Measurements from ENCODE around the gene GDF7. TPM values are rescaled to one million over a fixed set of nuclear protein-coding genes. Genes with fewer than 3 reads are reported as not detected.

The GDF7 gene
- total and polyA plus RNA-seq, 10 of the 15 experiments (the other 5 are each of a cell fraction or from before 2014, with no cell fraction given), result 0.02 to 0.11 (median 0.04) TPM; not detected in 1

DNA sequence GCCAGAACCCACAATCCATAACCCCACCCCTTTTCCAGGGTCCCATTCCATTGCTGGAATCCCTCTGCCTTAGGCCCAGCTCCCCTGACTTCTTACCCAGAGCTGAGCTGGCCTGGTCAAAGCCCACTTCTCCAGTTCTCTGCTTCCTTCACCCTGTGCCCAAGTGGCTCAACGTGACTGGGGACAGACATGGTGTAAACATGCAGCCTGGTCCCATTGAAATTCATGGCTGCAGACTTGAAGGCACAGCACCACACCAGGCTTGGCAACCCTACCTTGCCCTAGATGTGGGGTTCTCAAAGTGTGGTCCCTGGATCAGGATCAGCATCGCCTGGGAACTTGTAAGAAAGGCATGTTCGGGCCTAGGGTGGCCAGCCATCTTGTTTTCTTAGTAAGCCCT is 19.7 kb upstream of the GDF7 start (continued):
- TF ChIP-seq, protein P1, sequence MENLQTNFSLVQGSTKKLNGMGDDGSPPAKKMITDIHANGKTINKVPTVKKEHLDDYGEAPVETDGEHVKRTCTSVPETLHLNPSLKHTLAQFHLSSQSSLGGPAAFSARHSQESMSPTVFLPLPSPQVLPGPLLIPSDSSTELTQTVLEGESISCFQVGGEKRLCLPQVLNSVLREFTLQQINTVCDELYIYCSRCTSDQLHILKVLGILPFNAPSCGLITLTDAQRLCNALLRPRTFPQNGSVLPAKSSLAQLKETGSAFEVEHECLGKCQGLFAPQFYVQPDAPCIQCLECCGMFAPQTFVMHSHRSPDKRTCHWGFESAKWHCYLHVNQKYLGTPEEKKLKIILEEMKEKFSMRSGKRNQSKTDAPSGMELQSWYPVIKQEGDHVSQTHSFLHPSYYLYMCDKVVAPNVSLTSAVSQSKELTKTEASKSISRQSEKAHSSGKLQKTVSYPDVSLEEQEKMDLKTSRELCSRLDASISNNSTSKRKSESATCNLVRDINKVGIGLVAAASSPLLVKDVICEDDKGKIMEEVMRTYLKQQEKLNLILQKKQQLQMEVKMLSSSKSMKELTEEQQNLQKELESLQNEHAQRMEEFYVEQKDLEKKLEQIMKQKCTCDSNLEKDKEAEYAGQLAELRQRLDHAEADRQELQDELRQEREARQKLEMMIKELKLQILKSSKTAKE (IDR thresholded peaks at IDR 0.05; ENCODE audit: low read depth, poor library complexity, severe bottlenecking), result no peak
- TF ChIP-seq, protein P2, sequence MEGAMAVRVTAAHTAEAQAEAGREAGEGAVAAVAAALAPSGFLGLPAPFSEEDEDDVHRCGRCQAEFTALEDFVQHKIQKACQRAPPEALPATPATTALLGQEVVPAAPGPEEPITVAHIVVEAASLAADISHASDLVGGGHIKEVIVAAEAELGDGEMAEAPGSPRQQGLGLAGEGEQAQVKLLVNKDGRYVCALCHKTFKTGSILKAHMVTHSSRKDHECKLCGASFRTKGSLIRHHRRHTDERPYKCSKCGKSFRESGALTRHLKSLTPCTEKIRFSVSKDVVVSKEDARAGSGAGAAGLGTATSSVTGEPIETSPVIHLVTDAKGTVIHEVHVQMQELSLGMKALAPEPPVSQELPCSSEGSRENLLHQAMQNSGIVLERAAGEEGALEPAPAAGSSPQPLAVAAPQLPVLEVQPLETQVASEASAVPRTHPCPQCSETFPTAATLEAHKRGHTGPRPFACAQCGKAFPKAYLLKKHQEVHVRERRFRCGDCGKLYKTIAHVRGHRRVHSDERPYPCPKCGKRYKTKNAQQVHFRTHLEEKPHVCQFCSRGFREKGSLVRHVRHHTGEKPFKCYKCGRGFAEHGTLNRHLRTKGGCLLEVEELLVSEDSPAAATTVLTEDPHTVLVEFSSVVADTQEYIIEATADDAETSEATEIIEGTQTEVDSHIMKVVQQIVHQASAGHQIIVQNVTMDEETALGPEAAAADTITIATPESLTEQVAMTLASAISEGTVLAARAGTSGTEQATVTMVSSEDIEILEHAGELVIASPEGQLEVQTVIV (IDR thresholded peaks at IDR 0.05; ENCODE audit: borderline replicate concordance, partially characterized antibody), result no peak
- TF ChIP-seq JUND (IDR thresholded peaks at IDR 0.05; ENCODE audit: low read depth, low read length), result no peak
- TF ChIP-seq, protein P3, sequence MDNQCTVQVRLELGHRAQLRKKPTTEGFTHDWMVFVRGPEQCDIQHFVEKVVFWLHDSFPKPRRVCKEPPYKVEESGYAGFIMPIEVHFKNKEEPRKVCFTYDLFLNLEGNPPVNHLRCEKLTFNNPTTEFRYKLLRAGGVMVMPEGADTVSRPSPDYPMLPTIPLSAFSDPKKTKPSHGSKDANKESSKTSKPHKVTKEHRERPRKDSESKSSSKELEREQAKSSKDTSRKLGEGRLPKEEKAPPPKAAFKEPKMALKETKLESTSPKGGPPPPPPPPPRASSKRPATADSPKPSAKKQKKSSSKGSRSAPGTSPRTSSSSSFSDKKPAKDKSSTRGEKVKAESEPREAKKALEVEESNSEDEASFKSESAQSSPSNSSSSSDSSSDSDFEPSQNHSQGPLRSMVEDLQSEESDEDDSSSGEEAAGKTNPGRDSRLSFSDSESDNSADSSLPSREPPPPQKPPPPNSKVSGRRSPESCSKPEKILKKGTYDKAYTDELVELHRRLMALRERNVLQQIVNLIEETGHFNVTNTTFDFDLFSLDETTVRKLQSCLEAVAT (IDR thresholded peaks at IDR 0.05), result no peak
- TF ChIP-seq, protein P4, sequence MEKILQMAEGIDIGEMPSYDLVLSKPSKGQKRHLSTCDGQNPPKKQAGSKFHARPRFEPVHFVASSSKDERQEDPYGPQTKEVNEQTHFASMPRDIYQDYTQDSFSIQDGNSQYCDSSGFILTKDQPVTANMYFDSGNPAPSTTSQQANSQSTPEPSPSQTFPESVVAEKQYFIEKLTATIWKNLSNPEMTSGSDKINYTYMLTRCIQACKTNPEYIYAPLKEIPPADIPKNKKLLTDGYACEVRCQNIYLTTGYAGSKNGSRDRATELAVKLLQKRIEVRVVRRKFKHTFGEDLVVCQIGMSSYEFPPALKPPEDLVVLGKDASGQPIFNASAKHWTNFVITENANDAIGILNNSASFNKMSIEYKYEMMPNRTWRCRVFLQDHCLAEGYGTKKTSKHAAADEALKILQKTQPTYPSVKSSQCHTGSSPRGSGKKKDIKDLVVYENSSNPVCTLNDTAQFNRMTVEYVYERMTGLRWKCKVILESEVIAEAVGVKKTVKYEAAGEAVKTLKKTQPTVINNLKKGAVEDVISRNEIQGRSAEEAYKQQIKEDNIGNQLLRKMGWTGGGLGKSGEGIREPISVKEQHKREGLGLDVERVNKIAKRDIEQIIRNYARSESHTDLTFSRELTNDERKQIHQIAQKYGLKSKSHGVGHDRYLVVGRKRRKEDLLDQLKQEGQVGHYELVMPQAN (conservative IDR thresholded peaks at IDR 0.05), result no peak
